Measurements from ENCODE around the gene HSPE1.

HSPE1 gene

DNA sequence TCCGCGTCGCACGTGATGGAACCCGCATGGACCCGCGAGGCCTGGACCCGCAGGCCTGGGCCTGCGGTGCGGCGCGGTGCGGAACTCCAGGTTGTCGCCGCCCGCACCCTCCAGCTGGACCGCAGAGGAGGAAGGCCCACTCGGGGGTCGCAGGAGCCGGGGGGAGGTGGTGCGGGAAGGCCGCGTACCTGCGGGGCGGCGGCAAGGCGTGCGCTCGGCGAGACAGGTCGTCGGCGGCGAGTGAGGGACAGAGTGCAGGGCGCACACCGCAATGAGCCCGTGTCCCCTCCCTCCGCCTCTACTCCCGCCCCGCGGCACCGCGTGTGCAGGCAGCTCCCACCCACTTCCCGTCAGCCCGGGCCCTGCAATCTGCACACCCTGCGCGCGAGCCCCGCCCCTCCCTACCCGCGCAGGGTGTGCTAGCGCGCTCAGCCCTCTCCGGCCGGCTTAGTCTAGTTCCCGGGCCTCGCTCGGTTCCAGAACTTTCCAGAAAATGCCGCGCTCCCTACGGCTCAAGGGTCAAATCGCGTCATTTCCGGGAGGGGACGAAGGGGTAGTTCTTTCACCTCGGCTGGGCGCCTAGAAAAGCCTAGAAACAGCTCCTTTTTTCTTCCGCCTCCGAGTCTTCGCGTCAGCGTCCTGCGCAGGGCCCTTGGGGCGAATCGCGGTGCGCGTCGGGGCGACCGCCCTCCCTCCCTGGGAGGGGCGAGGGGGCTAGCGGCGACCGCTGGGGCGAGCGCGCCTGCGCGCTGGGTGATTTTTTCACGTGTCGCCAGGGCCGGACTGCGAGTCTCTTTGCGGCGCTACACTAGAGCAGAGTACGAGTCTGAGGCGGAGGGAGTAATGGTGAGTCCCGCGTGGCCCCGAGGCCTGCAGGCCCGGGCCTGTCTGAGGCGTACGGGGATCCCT, at the start of gene HSPE1, which contains the start of gene HSPD1:
HSPE1 (plus strand) TSS at position 786 of the 909 bp plus-strand sequence; CDS start at position 844, 58 bp downstream.
HSPD1 (minus strand) TSS at position 247 of the 909 bp plus-strand sequence. CDS start 992 bp downstream, outside the sequence.
- TF ChIP-seq, protein P1, sequence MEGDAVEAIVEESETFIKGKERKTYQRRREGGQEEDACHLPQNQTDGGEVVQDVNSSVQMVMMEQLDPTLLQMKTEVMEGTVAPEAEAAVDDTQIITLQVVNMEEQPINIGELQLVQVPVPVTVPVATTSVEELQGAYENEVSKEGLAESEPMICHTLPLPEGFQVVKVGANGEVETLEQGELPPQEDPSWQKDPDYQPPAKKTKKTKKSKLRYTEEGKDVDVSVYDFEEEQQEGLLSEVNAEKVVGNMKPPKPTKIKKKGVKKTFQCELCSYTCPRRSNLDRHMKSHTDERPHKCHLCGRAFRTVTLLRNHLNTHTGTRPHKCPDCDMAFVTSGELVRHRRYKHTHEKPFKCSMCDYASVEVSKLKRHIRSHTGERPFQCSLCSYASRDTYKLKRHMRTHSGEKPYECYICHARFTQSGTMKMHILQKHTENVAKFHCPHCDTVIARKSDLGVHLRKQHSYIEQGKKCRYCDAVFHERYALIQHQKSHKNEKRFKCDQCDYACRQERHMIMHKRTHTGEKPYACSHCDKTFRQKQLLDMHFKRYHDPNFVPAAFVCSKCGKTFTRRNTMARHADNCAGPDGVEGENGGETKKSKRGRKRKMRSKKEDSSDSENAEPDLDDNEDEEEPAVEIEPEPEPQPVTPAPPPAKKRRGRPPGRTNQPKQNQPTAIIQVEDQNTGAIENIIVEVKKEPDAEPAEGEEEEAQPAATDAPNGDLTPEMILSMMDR (IDR thresholded peaks at IDR 0.05), result no peak

DNA sequence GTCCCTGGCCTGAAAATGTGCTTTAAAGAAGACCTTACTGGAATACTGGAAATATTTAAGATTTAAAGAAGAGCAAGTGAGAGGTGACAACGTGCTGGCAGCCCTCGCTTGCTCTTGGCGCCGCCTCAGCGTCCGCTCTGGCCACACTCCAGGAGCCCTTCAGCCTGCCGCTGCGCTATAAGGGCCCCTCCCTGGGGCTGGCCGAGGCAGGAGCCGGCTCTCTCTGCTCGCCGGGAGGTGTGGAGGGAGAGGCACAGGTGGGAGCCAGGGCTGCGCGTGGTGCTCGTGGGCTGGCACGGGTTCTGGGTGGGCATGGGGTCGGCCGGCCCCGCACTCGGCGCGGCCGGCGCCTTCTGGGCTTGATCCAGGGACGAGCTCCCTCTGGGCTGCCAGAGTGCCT, 49.7 kb upstream of the HSPE1 start:
- TF ChIP-seq, protein P1 (IDR thresholded peaks at IDR 0.05), result no peak

DNA sequence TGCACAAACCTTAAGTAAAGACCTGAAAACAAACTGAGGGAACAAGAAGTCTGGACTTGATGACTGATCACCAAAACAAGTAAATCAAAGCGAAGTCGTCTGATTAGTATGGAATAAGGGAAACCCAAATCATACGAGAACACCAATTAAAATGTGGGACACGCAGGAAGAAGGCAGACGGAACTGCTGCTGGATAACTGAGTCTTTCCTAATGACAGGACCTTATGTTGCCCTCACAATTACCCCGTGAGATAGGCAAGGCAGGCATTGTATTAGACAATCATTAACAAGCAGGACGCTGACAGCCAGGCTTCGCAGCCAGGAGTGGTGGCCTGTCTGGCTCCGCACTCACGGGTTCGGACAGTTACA, 47.4 kb upstream of the HSPE1 start:
- TF ChIP-seq, protein P1 (IDR thresholded peaks at IDR 0.05), result no peak

DNA sequence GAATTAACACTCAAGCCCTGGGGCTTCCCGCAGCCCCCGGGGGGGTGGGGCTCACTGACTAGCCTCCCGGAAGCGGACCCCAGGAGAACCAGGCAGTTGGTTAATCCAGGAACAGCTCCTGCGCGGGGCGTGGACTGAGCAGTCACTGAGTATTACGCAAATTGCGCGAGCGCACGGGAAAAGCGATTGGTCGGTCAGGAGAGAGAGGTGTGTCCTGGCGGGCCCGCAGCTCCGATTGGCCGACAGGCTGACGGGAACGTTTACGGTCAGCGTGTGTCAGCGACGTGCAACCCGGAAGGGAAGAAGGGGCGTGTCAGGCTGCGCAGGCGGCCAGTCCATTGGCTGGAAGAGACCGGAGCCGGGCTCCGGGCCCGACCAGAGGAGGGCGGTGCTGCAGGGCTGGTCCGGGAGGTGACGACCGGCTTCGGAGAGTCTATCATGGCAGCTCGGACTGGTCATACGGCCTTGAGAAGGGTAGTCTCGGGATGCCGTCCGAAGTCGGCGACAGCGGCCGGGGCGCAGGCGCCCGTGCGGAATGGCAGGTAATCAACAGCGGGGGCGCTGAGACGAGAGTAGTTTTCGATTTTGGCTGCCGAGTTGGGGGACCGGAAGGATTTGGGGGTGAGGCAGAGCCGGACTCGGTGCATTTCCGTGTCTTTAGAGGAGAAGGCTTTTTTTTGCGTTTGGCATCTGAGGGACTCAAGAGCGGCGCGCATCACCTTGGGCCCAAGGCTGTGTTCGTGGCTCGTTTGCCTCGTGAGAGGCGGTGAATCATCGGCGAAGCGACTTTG, 46.9 kb upstream of the HSPE1 start, which contains the start of gene COQ10B:
COQ10B (plus strand) TSS at position 430 of the 791 bp plus-strand sequence; CDS start at position 439, 9 bp downstream.
- TF ChIP-seq, protein P1 (IDR thresholded peaks at IDR 0.05), result no peak

DNA sequence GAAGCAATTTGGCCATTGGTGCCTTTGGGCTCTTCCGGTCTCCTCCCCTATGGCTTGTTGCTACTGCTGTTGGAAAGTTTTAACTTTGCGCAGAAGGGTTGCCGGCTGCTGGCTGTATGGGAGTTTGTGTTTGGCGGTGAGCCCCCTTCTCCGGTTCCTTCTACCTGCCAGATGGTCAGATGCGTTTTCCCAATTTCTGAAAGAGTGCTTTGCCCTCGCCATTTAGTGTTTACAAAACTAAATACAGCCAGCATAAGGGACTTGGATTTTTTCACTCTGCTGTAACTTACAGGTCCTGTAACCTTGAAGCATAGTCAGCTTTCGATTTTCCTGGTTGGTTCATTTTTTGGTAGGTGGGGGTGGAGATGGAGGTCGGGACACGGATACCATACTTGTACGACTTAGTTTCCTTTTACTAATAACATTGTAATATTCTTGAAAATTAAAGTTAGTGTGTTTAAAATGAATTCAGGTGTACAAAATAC, 46.2 kb upstream of the HSPE1 start:
- TF ChIP-seq, protein P1 (IDR thresholded peaks at IDR 0.05), result no peak

DNA sequence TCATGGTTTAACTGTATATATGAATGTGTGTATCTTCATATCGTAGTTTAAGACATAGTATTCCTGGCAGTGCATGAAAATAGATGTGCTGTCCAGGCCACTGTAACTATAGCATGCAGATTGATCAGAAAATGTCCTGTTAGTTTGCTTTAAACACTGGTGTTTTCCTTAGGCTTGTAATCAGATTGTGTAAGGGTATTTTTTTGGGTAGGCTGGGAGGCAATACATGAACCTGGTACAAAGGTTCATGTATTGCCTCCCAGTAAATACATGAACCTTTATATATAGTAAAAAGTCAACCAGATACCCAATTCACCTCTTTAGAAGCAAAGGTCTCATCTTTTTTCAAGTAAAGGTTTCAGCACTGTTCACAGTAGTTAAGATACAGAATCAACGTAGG, 45.3 kb upstream of the HSPE1 start:
- TF ChIP-seq, protein P1 (IDR thresholded peaks at IDR 0.05), result no peak

DNA sequence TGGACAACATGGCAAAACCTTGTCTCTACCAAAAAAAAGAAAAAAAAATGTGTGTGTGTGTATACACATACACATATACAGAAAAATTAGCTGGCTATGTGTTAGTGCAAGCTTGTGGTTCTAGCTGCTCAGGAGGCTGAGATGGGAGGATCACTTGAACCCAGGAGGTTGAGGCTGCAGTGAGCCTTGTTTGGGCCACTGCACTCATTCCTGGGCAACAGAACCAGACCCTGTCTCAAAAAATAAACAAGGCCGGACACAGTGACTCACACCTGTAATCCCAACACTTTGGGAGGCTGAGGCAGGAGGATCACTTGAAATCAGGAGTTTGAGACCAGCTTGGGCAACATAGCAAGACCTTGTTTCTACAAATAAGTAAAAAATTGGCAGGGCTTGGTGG, 44.8 kb upstream of the HSPE1 start:
- TF ChIP-seq, protein P1 (IDR thresholded peaks at IDR 0.05), result no peak
